IPS-18c (cell line): ENCODE measurements around the gene THSD1.

ENCODE experiments used
- H3K4me3 ChIP-seq: 2 replicates; pipeline ENCODE4 v1.7.0; 2013; ENCODE audit warnings: low read depth, mild to moderate bottlenecking, low read length, moderate library complexity; ENCODE audit not compliant: insufficient read depth
- H3K9me3 ChIP-seq: one replicate; pipeline ENCODE4 v1.6.1; 2013; ENCODE audit warnings: mild to moderate bottlenecking, low read length, moderate library complexity; ENCODE audit not compliant: control insufficient read depth, insufficient read depth

THSD1 gene, protein sequence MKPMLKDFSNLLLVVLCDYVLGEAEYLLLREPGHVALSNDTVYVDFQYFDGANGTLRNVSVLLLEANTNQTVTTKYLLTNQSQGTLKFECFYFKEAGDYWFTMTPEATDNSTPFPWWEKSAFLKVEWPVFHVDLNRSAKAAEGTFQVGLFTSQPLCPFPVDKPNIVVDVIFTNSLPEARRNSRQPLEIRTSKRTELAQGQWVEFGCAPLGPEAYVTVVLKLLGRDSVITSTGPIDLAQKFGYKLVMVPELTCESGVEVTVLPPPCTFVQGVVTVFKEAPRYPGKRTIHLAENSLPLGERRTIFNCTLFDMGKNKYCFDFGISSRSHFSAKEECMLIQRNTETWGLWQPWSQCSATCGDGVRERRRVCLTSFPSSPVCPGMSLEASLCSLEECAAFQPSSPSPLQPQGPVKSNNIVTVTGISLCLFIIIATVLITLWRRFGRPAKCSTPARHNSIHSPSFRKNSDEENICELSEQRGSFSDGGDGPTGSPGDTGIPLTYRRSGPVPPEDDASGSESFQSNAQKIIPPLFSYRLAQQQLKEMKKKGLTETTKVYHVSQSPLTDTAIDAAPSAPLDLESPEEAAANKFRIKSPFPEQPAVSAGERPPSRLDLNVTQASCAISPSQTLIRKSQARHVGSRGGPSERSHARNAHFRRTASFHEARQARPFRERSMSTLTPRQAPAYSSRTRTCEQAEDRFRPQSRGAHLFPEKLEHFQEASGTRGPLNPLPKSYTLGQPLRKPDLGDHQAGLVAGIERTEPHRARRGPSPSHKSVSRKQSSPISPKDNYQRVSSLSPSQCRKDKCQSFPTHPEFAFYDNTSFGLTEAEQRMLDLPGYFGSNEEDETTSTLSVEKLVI

DNA sequence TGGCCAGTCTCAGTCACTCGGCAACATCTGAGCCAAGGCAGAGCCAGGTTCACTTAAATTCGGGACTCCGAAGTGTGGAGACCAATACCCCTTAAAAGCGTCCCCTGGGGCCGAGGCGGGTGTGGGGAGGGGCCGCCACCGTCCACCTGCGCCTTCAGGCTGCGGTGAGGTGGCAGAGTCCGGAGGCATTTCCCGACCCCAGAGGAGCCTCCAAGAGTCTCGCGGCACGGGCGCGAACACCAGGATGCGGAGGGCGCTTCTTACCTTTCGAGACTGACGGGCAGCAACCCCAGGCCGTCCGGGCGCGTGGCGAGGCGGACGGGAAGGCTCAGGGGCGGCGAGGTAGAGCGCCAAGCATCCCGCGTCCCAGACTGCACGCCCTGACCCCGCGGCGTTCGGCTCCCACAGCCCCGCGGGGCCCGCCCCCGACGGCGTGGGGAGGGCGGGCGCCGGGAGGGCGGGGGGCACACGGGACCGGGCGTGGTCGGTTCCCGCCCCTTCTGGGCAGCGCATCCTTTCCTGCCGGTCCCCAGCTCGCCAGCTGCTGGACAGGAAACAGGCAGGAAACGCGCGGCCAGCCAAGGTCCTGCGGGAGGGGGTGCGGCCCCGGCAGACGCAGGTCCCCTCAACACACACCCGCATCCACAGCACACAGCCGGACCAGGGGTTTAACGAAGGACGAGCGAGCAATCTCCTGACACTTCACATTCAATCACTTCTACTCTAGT, at the start of gene THSD1:
Gene THSD1, minus strand, starts transcription at position 406 of the 728 bp plus-strand sequence. CDS start 3,572 bp downstream, outside the sequence.
- Histone ChIP-seq H3K9me3 (no peaks in the 10 kb centered on the region), H3K4me3 (peak within 1 kb of the TSS; percentile 71)

DNA sequence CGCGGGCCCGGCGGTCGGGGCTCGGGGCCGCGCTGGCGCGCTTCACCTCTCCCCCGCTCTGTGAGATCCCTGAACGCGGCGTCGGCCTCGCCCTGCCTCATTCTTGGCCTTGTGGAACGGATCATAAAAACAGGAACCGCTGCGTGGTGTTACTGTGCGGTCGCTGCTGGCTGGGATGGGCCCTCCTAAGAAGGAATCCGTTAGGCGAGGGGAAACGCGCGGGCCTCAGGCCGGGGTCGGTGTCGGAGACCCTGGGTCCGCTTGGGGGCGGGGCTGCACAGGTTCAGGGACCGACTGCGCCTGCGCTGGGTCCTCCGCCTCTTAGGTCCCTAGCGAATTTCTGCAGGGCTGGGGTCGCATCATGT, 49.7 kb upstream of the THSD1 start:
- H3K4me3 ChIP-seq = peak overlapping the region; percentile 59
- H3K9me3 ChIP-seq = no peaks in the 10 kb centered on the region

DNA sequence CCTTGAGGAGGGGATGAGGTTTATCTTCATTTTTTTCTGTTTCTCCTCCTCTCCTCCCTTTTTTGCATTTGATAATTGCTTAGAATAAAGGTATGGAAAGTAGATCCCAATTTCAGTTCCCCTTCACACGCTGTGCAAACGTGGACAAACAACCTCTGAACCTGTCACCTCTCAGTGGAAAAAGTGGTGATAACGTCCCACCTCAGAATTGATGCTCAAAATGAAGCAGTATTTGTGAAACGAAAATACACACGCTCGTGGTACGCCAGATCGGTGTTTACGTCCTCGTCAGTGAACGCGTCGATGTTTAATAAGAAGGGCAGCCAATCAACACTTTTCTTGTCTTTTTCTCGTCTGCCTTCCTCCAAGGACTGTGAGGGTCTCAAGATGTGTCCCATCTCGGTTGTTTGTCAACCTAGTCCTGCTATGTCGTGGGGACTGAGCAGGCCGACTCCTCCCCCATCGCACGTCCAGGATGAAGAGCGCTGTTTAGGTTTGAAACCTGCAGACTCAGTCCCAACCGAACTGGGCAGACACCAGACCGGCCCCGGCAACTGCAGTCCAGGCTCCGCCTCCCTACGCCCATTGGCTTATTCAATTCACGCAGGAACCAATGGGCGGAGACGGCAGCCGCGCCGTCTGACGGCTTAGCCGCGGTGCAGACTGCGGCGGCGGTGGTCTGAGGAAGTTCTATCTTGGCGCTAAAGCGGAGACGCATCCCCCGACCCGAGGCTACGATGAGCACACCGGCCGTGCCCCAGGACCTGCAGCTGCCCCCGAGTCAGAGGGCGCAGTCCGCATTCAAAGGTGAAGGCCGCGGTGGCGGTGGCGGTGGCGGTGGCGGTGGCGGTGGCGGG, 49.1 kb upstream of the THSD1 start, which contains the start of gene CKAP2:
Gene CKAP2, plus strand, starts transcription at position 659 of the 857 bp plus-strand sequence. Its CDS starts 79 bp downstream, at position 738.
- H3K9me3 ChIP-seq = peaks cover 2% of the 10 kb centered on the region
- peak within 1 kb of the TSS; percentile 59 for H3K4me3 ChIP-seq

DNA sequence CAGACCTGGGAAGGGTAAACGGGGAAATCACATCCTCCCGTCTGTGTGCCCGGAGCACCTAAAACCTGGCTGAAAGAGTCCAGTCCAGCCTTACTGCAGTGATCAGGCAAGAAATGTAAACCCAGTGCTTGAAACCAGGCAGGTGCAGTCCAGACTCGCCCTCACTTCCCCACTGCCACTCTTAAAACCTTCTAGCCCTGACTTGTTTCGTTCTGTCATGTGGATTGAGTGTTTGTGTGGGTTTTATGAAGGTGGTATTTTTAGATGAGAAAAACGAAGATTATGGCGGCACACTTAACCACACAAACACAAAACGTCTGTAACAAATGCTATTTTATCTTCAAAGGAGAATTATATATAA, 48.5 kb upstream of the THSD1 start:
- Histone ChIP-seq H3K9me3 (peaks cover 2% of the 10 kb centered on the region), H3K4me3 (peak overlapping the region; percentile 59; the same call in 1 of the 2 replicates)

DNA sequence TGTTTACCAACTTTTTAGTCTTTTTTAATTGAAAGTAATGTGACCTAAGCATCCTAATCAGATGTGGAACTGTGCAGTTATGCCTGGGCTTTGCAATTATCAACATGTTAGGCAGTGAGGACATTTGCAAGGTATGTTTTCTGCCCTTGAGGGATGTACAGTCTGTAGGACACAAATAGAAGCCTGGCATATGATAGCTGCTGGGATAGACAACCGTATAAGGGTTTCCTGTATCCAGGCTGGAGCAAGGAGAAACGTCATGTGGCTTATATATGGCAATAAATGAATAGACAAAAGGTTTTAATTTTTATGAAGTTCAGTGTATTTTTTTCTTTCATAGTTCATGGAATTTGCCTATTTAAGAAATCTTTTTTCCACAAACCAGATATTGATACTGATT, 46.5 kb upstream of the THSD1 start:
- Histone ChIP-seq H3K9me3 (peaks cover 2% of the 10 kb centered on the region), H3K4me3 (no peak overlapping the region)

DNA sequence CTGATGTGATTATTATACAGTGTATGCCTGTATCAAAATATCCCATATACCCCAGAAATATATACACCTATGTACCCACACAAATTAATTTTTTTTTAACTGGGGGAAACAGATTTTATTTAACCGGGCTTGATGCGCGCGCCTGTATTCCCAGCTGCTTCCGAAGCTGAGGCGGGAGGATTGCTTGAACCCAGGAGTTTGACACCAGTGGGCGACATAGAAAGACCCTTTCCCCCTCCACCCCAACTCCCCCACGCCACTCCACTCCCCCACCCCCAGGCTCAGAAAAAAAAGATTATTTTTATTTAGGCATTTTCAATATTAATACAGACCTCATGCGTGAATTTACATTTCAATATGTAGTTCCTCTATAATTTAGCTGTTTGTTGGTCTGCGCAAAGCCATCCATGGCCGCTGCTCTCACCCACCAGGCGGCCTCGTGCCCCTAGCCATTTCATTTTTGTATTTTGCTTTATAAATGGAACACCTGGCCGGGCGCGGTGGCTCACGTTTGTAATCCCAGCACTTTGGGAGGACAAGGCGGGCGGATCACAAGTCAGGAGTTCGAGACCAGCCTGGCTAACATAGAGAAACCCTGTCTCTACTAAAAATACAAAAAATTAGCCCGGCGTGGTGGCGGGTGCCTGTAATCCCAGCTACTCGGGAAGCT, 45.3 kb upstream of the THSD1 start:
- Histone ChIP-seq H3K9me3 (peaks cover 2% of the 10 kb centered on the region), H3K4me3 (no peak overlapping the region; the same call in 1 of the 2 replicates)

DNA sequence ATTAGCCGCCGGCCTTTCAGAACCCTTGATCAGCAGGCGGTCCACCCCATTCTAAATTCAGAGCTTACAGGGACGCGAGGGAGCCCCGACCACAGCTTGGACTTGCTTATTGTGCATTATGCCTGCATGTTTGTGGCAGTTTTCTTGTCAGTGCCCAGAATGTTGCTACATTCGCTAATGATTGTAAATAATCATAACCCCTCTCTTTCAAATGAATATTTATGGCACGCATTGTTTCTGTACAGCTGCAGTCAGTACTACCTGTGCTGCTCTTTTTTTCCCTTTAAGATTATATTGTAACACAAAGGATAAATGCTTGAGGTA, 44.8 kb upstream of the THSD1 start:
- peaks cover 2% of the 10 kb centered on the region for H3K9me3 ChIP-seq
- peak overlapping the region; percentile 95; the same call in 1 of the 2 replicates for H3K4me3 ChIP-seq

DNA sequence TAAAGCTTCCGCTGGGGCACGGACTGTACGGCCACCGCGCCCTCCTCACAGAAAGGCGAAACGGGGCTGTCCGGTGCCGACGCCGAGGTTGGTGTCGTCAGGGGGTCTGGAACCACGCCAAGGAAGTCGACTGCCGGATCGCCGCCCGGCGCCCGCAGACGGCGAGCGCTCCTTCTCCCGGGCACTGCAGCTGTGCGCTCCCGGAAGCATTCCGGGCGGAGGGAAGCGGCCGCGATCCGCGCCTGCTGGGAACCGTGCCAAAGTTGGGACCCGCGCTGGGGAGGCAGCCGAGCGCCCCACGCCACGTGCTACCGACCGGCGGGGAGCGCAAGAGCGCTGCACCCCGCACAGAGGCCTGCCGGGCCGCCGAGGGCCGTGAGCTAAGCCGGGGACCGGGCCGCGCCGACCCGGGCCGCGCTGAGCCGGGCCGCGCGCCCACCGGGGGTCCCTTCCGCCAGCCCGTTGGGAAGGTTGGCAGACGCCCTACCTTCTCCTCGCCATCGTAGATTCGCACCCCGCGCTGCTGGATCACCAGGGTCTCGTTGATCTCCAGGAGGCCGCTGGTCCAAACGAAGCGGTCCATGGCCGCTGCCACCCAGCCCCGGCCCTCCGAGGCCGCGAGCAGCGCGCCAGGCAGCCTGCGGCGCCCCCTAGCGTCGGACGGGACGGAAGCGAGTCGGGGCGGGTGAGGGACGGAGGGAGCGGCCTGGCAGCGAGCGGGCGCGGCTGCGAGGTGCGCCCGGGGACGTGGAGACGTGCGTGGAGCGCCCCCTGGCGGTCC, 44.2 kb upstream of the THSD1 start, which contains the start of gene VPS36:
Gene VPS36, minus strand, starts transcription at position 623 of the 781 bp plus-strand sequence. Its CDS starts 40 bp downstream, at position 583.
- peak within 1 kb of the TSS; percentile 95 for H3K4me3 ChIP-seq
- peaks cover 2% of the 10 kb centered on the region for H3K9me3 ChIP-seq

DNA sequence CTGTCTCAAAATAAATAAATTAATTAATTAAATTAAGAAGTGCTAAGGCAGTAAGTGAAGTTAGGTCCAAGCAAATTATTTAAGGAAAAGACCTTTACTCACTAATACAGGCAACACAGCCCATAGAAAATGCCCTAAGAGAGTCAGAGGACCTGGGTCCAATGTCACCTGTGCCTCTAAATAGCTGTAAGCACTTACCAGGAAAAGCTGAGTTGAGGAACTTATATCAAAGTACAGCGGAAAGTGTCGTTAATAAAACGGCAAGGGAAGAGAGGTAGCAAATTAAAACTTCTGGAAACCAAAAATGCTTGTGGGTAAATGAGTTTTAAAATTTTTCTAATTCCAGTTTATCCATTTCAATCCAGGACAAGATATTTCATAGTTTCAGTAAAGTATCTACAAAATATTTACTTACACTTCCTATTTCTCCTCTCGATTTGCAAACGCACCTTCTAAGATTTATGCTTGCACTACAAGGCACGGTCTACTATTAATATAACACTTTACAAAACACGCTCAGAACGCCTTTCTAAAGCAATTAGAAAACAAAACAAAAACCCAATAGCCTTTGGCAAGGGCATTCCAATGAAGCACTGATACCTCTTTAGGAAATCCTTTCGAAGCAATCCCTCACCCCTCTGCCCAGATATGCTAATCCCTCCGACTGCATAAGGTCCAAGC, 43.5 kb upstream of the THSD1 start:
- Histone ChIP-seq H3K4me3 (peak overlapping the region; percentile 95), H3K9me3 (peaks cover 2% of the 10 kb centered on the region)

DNA sequence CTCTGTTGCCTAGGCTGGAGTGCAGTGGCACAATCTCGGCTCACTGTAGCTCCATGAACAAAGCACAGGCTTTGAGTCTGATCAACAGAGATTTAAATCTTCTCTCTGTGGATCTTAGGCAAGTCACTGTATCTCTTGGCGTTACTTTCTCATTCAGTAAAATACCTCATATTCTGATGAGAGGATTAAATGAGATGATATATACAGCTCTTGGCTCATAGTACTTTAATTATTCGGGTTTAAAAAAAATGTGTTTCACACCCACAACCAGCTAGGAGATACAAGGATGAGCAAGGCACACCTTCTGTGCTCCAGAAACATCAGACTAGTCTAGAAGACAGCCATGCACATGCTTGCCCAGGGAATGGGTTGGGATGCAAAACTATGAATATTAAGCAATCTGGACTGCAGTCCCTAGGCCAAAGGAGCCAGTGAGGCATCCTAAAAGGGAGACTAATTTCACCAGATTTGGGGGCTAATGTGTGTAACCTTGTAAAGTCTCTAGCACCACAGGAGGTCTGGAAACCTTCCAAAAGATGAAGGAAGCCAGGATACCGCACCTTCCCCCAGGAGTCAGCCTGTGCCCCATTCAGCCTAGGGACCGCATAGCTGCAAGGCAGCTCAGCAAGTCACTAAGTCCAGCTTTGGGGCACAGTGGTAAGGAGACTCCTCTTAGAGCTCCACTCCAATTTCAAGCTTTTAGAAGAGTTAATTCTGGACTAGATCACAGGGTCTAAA, 42.0 kb upstream of the THSD1 start:
- peaks cover 2% of the 10 kb centered on the region for H3K9me3 ChIP-seq
- no peak overlapping the region for H3K4me3 ChIP-seq

DNA sequence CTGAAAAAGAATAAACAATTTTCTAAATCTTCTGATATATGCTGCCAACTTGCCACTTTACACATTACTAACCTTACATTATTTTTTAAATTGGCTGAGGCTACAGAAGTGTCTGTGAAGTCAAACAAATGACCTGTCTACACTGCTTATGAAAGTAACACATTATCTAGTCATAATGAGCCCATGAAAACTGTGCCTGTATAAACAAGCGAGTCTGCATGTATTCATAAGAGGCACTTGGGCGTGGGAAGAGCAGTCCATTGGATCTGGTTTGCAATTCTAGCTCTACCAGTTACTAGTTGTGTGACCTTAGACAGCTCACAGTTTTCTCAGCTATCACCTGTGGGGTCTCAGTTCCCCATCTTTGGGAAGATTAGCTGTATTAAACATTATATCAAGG, 41.4 kb upstream of the THSD1 start:
- peaks cover 2% of the 10 kb centered on the region for H3K9me3 ChIP-seq
- H3K4me3 ChIP-seq = no peak overlapping the region

DNA sequence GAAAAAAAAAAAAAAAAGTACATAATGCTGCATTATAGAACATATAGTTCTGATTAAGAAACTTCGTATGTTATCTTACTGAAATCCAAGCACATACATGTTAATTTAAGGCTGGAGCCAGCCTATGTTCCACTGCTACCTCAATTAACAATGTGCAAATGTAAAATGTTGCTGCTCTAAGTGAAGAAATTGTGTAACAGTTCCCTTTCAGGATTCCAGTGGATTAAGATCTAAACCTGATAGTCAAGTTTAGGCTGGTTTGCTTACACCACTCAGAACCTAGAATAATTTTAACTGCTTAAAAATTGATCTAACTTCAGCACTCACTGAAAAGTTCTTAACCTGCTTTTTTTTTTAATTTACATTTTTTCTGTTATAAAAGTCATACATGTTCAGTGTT, 40.3 kb upstream of the THSD1 start:
- Histone ChIP-seq H3K4me3 (no peak overlapping the region), H3K9me3 (peaks cover 2% of the 10 kb centered on the region)

DNA sequence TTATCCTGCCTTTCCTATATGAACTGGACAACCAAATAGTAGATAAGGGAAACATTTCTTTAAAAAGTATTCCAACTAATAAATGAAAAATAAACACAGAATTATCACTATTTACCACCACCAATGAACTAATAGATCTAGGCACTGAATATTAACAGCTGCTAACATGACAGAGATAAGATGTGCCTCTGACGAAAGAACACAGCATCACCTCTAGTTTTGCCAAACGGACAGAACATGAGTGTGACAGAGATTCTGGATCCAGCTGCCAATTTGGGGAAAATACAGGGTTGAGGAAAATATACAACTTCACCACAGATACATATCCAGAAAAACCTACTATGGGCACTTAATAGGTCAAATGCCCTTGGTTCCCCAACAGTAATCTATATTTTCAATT, 26.5 kb upstream of the THSD1 start:
- no peak overlapping the region for H3K4me3 ChIP-seq
- H3K9me3 ChIP-seq = no peaks in the 10 kb centered on the region

DNA sequence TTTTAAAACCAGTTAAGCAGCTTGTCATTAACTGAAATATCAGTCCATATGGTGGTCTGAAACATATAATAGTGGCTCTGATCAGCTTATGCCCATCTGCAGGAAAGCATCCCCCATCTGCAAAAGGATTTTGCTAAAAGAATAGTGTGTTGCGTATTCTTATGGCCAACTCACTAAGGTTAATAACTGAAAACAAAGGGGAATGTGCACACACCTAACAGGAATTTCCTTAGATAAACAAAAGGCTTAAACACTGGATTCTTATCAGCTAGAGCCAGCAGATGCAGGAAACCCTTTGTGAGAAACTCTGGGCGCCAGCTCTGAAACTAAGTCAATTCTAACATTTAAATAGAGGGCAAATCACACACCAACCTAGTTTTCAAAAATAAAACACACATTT, 22.3 kb upstream of the THSD1 start:
- H3K9me3 ChIP-seq = no peaks in the 10 kb centered on the region
- no peak overlapping the region for H3K4me3 ChIP-seq
